Measurements from ENCODE around the gene SGPP1.
"Not testable (repeated sequence)": the region's sequence is repeated elsewhere in the genome, so short reads cannot be mapped to it uniquely, and the experiment has no call there.

Gene SGPP1

DNA sequence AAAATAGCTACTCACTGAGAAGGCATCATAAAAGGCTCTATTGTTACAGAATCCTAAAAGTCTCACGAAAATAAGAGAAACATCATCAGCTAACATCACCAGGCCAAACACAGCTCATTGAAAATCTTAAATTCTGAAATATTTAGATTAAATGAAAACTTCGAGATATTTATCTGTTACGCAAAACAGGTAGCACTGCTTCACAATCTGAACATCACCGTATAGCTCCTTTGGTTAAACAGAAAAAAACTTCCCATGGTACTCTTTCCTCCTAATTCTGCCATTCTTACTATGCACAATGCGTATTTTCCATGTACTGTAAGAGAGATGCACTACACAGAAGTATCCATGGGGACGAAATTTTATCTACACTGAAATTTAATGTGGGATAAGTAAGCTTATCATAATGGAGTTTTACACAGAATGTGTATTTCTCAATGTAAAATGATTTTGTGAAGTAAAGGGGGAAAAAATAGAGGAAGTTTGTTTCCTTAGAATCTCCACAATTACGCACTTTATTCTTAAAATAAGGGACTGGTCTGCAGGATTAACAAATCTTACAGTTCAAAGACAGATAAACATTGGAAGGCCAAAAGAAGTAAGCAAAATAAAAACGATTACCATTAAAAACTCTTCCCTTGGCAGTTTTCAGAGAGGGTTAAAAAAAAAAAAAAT lies 1.9 kb downstream of the SGPP1 start:
- DNase-seq: no peak

DNA sequence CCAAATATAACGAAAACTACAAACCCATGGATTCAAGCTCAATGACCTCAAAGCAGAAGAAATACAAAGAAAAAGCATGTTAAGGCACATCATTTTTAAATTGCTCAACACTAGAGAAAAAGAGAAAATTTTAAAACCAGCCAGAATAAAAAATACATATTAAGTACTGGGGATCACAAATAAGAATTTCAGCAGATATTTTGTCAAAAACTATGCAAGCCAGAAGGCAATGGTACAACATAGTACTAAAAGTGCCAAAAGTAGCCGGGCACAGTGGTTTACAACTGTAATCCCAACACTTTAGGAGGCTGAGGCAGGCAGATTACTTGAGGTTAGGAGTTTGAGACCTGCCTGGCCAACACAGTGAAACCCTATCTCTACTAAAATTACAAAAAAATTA lies 10.2 kb downstream of the SGPP1 start:
- no peak for DNase-seq

DNA sequence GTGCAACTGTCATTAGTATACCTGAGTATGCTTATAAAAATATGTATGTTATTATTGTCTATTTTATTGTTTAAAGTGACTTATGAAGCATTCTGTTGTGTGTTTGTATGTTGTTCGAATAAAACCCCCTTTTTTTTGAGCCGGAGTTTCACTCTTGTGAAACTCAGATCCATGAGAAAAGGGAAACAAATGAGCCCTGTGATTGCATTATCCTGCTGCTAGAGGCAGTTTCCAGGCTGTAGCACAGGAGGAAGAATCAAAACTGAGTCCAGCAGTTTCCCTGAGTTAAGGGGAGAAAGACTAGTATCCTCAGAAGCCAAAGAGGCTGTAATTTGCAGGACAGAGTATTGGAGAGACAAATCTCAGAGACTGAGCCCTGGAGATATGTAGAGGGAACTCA lies 12.5 kb downstream of the SGPP1 start:
- DNase-seq: no peak

DNA sequence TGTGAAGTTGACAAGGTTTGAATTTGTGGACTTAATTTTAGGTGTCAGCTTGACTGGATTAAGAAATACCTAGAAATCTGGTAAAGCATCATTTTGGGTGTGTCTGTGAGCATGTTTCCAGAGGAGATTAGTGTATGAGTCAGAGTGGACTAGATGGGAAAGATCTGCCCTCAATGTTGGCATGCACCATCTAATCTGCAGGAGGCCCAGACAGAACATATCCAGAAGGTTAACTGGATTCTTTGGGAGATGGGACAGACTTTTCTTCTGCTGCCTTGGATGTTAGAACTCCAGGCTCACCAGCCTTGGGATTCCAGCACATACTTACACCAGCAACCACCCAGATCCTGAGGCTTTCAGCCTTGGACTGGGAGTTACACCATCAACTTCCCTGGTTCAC lies 14.1 kb downstream of the SGPP1 start:
- DNase-seq: no peak

DNA sequence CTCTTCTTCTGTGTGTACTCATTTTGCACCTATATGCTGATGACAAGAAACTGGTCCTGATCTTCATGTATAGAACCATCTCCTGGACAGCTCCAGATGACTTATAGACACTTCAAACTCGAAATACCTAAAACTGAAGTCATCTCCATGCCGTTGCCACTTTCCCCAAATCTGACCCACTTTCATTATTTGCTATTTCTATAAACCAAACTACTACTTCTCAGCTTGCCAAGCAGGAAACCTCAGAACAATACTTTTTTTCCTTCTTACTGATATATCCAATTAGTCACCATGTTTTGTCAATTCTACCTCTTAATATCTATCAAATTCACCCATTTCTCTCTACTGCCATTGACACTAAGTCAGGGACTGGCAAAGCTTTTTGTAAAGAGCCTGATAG lies 14.8 kb downstream of the SGPP1 start:
- DNase-seq: peak; percentile 29

DNA sequence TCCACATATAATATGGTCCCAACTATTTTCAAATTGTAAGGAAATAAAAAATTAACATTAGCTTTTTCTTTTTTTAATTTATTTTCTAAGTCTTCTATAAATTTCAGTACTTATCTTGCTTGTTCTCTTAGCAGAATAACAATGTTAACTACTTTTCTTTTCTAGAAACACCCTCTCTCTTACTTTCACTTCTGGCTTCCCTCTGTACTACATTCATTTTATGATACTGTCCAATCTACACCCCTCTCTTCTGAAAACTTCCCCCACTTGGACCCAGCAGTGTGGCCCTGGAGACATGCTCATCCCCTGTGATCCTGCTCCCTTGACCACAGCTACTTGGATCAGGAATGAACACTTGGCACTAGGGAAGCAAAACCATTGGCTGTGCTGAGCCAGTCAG lies 15.7 kb downstream of the SGPP1 start:
- no peak for DNase-seq

DNA sequence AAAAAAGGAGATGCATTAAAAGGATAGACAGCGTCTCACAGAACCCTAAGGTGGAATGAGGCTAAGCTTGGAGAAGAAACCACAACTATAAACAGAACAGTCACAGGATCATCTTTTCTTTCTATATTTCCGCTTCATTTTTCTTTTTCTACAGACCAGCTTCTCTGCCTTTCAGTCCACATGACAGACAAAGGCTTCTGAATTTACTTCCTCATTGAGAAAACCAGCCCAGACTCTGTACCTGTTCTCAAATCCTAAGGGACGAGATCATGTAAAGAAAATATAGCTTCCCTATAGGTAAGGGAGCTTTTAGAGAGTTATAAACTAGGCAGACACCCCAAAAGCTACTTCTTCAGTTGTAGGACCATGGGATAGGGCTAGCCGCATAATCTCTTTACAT lies 17.4 kb downstream of the SGPP1 start:
- no peak for DNase-seq

DNA sequence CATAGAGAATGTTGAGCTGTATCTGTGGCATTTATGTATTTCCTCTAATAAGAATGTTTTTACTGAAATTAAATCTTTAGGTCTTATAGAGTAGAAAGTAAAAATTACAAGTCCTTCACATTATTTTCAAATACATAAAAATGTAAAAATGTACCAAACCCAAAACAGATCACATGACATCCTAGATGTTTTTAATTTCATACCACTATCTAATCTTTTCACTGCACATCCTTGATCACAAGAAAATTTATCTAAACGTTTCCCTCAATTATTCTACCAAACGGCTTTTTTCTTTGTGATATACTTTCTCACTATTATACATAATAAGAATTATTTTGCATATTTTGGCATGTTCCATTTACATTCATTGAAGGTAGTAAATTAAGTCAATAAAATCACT lies 18.3 kb downstream of the SGPP1 start:
- no peak for DNase-seq

DNA sequence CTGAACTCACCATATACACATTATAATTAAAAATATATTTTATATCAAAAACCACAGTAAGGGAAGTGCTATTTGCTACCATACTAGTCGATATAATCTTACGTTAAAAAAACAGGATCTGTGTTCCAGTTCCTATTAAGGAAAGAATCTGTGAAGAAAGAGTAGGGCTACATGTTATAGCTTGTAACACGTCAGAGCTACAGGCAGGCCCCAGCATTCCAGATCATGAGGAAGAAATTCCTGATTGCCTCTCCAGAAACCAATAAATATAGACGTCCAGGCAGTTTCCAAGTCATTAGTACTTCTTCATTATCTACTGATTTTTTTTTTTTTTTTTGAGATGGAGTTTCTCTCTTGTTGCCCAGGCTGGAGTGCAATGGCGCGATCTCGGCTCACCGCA lies 20.6 kb downstream of the SGPP1 start:
- DNase-seq: no peak

DNA sequence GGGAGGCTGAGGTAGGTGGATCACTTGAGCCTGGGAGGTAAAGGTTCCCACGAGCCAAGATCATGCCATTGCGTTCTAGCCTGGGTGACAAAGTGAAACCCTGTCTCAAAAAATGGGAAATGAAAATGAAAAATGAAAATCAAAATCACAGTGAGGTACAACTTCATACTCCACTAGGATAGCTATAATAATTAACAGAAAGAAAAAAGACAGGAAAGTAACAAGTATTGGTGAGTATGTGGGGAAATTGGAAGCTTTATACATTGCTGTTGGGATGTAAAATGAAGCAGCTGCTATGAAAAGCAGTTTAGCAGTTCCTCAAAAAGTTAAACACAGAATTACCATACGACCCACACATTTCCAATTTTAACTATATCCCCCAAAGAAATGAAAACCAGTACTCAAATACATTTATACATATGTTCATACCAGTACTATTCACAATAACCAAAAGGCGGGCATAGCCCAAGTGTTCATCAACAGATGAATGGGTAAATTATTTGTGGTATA lies 22.2 kb downstream of the SGPP1 start:
- no peak for DNase-seq

DNA sequence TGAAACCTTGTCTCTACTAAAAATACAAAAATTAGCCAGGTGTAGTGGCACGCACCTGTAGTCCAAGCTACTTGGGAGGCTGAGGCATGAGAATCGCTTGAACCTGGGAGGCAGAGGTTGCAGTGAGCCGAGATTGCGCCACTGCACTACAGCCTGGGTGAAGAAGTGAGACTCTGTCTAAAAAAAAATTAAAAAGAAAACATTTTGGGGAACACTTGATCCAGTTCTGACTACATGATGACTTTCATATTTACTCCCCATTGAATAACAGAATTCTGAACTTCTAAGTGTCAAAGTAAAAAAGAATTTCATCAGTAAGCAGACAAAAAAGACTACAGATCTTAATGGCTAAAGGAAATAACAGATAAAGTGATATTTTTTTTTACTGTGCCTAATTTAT lies 25.3 kb downstream of the SGPP1 start:
- not testable (repeated sequence) for DNase-seq

DNA sequence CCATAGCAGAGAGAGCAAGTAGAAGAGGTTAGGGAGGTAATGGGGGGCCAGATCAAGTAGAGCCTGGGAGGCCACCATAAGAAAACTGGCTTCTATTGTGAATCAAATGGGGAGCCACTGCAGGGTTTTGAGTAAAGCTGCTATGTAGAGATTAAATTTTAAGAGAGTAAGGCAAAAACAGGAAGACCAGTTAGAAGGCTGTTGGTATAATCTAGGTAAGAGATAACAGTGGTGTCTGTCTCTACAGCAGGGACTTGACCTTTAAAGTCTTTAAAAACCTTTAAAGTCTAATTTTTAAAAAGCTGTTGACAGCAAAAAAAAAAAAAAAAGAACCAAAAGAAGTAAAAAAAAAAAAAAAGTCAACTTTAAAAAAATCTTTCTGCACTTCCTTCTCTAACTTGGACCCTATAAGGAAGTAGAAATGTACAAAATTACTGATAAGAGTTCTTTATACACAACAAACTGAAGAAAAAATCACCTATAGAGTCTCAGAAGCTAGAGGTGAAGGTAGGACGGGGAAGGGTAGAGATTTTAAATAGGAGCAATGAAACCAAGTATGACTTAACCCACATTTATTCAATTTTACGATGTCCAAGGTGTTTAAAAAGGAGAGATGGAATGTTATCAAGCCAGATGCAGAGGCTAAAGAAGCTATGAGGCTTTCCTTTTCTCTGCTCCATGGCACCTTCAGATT lies 26.1 kb downstream of the SGPP1 start:
- no peak for DNase-seq

DNA sequence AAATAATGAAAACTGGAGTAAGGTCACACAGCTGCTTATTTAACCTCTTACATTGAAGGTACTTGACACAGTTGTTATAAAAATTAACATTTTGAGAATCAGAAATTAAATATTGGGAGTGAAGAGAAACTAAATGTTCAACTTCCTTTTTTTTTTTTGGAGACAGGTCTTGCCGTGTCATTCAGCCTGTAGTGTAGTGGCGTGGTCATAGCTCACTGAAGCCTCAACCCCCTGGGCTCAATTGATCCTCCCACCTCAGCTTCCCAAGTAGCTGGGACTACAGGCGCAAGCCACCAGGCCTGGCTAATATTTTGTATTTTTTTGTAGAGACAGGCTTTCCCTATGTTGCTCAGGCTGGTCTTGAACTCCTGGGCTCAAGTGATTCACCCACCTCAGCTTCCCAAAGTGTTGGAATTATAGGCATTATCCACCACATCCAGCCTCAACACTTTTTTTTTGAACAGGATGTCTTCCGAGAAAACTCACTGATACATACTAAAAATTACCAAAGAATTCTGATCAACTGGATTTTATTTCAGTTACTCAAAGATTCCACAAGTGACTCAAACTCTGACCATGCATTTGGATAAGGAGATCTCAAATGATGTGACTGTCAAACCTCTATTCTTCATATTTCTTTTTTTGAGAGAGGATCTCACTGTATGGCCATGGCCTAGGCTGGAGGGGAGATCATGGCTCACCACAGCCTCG lies 35.4 kb downstream of the SGPP1 start:
- no peak for DNase-seq

DNA sequence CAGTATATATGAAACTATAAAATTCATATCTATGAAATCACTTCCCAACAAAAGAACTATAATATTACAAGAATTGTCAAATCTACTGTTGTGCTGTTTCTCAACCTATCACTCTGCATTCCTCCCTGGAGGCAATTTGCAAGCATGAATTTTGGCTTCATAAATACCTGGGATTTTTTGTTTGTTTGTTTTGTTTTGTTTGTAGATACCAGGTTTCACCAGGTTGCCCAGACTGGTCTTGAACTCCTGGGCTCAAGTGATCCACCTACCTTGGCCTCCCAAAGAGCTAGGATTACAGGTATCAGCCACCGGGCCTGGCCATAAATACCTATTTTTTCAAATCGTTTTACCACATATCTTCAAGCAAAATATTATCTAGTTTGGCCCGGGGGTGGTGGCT lies 38.7 kb downstream of the SGPP1 start:
- no peak for DNase-seq

DNA sequence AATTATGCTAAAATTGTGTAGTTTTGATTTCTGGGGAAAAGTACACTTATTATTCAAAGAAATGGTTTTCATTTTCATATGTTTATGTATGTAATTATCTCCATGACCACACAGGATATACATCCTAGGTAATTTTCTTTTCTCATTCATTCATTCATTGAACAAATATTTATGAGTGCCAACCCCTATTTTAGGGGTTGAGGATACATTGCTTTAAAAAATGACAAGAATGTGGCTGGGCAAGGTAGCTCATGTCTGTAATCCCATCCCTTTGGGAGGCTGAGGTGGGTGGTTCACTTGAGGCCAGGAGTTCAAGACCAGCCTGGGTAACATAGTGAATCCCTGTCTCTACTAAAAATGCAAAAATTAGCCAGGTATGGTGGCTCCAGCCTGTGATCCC lies 40.9 kb downstream of the SGPP1 start:
- DNase-seq: no peak

DNA sequence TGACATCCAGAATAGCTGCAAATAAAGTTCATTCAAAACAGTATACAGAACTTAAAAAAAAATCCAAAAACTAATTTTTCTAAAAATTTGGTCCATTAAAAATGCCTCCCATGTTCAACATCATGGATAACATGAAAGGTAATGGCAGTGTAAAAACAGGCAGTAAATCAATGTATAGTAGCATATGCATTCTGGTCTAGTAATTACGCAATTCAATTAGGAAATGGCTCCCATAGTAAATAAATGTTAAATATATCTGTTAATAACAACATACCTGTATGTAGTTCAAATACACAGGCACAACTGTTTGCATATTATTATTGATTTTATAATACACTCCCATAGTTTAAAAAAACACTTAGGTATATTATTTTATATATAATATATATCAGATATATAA lies 42.5 kb downstream of the SGPP1 start:
- no peak for DNase-seq

DNA sequence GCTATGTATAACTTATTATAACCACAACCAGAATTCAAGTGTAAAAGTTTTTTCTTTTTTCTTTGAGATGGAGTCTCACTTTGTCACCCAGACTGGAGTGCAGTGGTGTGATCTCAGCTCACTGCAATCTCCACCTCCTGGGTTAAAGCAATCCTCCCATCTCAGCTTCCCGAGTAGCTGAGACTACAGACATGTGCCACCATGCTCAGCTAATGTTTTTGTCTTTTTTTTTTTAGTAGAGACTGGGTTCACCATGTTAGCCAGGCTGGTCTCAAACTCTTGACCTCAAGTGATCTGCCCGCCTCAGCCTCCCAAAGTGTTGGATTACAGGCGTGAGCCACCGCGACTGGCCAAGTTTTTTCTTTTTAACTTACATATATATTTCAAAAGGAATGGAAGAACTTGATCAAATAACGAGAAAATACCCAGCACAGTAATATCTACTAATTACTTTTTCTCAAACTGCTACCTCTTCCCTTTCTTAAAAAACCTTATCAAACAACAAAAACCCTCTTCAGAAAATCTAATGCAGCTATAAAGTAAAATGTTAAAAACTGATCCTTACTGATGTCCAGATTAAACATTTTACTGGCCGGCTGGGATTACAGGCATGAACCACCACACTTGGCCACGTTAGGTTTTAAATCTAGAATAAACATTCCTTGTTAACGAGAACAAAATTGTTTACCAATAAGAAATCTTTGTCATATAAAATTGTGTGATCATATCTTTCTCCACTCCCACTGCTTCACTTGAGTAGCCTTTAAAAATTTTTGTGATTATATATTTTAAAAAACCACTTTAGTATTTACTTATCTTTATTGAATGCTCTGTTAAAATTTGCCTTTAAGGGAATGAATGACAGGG lies 44.9 kb downstream of the SGPP1 start:
- DNase-seq: no peak

DNA sequence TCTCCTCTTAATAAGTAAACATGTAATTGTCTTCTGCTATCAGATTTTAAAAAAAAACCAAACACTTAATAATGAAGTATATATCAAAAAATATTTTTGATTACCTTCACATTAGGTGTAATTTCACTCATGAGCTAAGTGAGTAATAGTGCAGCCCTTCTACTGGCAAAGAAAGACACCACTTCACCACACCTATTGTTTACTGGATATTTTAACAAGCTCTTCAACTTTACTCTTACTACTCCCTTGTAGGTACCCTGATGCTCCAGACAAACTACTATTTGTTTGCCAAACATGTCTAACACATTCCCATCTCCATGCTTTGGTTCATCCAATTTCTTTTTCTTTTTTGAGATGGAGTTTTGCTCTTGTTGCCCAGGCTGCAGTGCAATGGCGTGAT lies 49.3 kb downstream of the SGPP1 start:
- no peak for DNase-seq

DNA sequence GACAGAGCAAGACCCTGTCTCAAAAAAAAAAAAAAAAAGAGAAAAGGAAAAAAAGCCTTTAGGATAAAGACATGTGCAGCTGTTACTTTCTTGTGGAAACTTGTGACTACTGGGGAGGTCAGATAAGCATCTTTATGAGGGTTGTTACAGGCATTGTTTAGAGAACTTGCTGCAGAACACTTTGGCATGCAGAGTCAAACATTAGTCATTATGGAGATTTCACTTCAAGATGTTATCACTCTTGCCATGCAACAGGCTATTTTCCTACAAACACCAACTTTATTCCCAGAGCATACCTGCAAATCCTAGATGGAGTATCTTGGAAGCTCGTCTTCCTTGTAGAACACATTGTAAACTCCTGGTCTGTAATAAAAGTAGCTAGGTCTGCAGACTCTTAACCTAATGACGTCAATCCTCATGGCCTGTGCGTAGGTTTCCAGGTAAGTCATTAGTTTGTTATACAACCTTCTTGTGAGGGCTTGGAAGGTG lies 49.9 kb downstream of the SGPP1 start:
- DNase-seq: no peak

DNA sequence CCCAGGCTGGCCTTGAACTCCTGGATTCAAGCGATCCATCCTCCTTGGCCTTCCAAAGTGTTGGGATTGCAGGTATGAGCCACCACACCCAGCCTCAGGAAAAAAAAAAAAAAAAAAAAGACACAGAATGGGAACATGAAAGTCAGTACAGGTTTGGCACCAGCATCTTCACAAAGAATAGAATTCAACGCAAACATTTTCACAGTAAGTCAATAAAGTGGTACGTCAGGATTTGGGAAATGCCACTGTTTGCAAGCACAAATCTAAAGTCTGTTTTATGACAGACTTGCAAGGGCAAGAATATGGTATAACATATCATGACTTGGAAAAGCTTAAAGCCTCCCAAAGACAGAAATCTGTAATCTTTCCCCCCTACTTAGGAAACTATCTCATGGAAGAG lies 51.2 kb downstream of the SGPP1 start:
- DNase-seq: no peak

DNA sequence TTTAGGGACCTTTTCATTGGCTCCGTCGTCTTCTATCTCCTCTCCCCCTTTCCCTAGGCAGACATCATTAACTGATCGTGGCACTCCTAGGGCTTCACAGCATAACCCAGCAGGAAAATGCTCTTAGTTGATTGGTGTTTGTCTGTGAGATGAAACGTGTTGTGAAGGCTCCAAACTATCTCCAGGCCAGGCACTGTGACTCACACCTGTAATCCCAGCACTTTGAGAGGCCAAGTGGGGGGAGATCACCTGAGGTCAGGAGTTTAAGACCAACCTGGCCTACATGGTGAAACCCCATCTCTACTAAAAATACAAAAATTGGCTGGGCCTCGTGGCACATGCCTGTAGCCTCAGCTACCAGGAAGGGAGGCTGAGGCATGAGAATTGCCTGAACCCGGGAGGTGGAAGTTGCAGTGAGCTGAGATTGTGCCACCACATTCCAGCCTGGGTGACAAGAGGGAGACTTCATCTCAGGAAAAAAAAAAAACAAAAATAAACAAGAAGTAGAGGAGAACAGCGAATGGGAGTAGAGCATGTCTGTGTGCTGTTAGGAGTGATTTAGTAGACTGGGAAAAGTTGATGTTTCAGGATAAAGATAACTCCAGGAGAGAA lies 53.9 kb downstream of the SGPP1 start:
- DNase-seq: no peak

DNA sequence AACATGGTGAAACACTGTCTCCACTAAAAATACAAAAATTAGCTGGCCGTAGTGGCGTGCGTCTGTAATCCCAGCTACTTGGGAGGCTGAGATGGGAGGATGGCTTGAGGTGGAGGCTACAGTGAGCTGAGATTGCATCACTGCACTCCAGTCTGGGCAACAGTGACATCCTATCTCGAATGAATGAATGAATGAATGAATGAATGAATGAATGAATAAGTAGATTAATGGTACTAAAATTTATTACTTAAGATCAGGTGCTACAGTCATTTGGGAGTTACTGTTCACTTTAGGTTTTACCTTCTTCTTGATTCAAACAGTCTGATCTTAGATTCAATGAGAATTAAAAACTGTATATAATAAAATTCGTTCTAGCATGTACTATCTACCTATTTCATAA lies 54.6 kb downstream of the SGPP1 start:
- DNase-seq: no peak

All from CD4-positive, alpha-beta T cell treated with Interleukin-4 for 4 hours (primary cell).